ENCODE results near the gene RAB3IP.
"Not testable (repeated sequence)": the region's sequence is repeated elsewhere in the genome, so short reads cannot be mapped to it uniquely, and the experiment has no call there.

RAB3IP gene

GRCh38 chr12:69844416-69844815 lies 105.8 kb downstream of the RAB3IP start:
- Histone ChIP-seq H3K27me3 (replicated peaks; ENCODE audit: control insufficient read depth, insufficient read depth, low read length, poor library complexity, severe bottlenecking) (no peaks in the 10 kb centered on the region), H3K9me3 (ENCODE audit: control insufficient read depth, low read length) (no peaks in the 10 kb centered on the region), H3K4me1 (ENCODE audit: control insufficient read depth, insufficient read depth, low read length, poor library complexity, severe bottlenecking) (no peaks in the 10 kb centered on the region), H3K36me3 (ENCODE audit: control insufficient read depth, insufficient read depth, low read length) (no peaks in the 10 kb centered on the region), H3K27ac (ENCODE audit: insufficient read depth, low read length, poor library complexity, severe bottlenecking) (no peak overlapping the region), H3K4me3 (ENCODE audit: insufficient read depth, low read depth, low read length, poor library complexity, severe bottlenecking) (no peak overlapping the region)
- no peak for DNase-seq

GRCh38 chr12:69844836-69845235 lies 106.2 kb downstream of the RAB3IP start:
- no peaks in the 10 kb centered on the region for H3K9me3 ChIP-seq (ENCODE audit: control insufficient read depth, low read length)
- no peak for DNase-seq
- no peak overlapping the region for H3K4me3 ChIP-seq (ENCODE audit: insufficient read depth, low read depth, low read length, poor library complexity, severe bottlenecking)
- no peaks in the 10 kb centered on the region for H3K27me3 ChIP-seq (replicated peaks; ENCODE audit: control insufficient read depth, insufficient read depth, low read length, poor library complexity, severe bottlenecking)
- no peak overlapping the region for H3K27ac ChIP-seq (ENCODE audit: insufficient read depth, low read length, poor library complexity, severe bottlenecking)
- H3K36me3 ChIP-seq (ENCODE audit: control insufficient read depth, insufficient read depth, low read length) = no peaks in the 10 kb centered on the region
- no peaks in the 10 kb centered on the region for H3K4me1 ChIP-seq (ENCODE audit: control insufficient read depth, insufficient read depth, low read length, poor library complexity, severe bottlenecking)

GRCh38 chr12:69846976-69847375 lies 108.3 kb downstream of the RAB3IP start:
- no peak for DNase-seq
- no peak overlapping the region for H3K4me3 ChIP-seq (ENCODE audit: insufficient read depth, low read depth, low read length, poor library complexity, severe bottlenecking)
- H3K36me3 ChIP-seq (ENCODE audit: control insufficient read depth, insufficient read depth, low read length) = no peaks in the 10 kb centered on the region
- no peak overlapping the region for H3K27ac ChIP-seq (ENCODE audit: insufficient read depth, low read length, poor library complexity, severe bottlenecking)
- no peaks in the 10 kb centered on the region for H3K9me3 ChIP-seq (ENCODE audit: control insufficient read depth, low read length)
- H3K4me1 ChIP-seq (ENCODE audit: control insufficient read depth, insufficient read depth, low read length, poor library complexity, severe bottlenecking) = no peaks in the 10 kb centered on the region
- no peaks in the 10 kb centered on the region for H3K27me3 ChIP-seq (replicated peaks; ENCODE audit: control insufficient read depth, insufficient read depth, low read length, poor library complexity, severe bottlenecking)

GRCh38 chr12:69851976-69852375 lies 113.3 kb downstream of the RAB3IP start:
- Histone ChIP-seq H3K36me3 (ENCODE audit: control insufficient read depth, insufficient read depth, low read length) (no peaks in the 10 kb centered on the region), H3K27me3 (replicated peaks; ENCODE audit: control insufficient read depth, insufficient read depth, low read length, poor library complexity, severe bottlenecking) (no peaks in the 10 kb centered on the region), H3K9me3 (ENCODE audit: control insufficient read depth, low read length) (no peaks in the 10 kb centered on the region), H3K27ac (ENCODE audit: insufficient read depth, low read length, poor library complexity, severe bottlenecking) (no peak overlapping the region), H3K4me3 (ENCODE audit: insufficient read depth, low read depth, low read length, poor library complexity, severe bottlenecking) (no peak overlapping the region), H3K4me1 (ENCODE audit: control insufficient read depth, insufficient read depth, low read length, poor library complexity, severe bottlenecking) (no peaks in the 10 kb centered on the region)
- no peak for DNase-seq

- not testable (repeated sequence) for H3K27ac ChIP-seq (ENCODE audit: insufficient read depth, low read length, poor library complexity, severe bottlenecking); H3K4me3 ChIP-seq (ENCODE audit: insufficient read depth, low read depth, low read length, poor library complexity, severe bottlenecking); H3K27me3 ChIP-seq (replicated peaks; ENCODE audit: control insufficient read depth, insufficient read depth, low read length, poor library complexity, severe bottlenecking); H3K4me1 ChIP-seq (ENCODE audit: control insufficient read depth, insufficient read depth, low read length, poor library complexity, severe bottlenecking); DNase-seq; H3K9me3 ChIP-seq (ENCODE audit: control insufficient read depth, low read length); H3K36me3 ChIP-seq (ENCODE audit: control insufficient read depth, insufficient read depth, low read length)
Measured at GRCh38 chr12:69853176-69853961, 114.7 kb downstream of the RAB3IP start.

GRCh38 chr12:69866698-69867097 lies 128.0 kb downstream of the RAB3IP start:
- no peaks in the 10 kb centered on the region for H3K27me3 ChIP-seq (replicated peaks; ENCODE audit: control insufficient read depth, insufficient read depth, low read length, poor library complexity, severe bottlenecking)
- no peaks in the 10 kb centered on the region for H3K36me3 ChIP-seq (ENCODE audit: control insufficient read depth, insufficient read depth, low read length)
- no peak for DNase-seq
- no peak overlapping the region for H3K27ac ChIP-seq (ENCODE audit: insufficient read depth, low read length, poor library complexity, severe bottlenecking)
- no peaks in the 10 kb centered on the region for H3K9me3 ChIP-seq (ENCODE audit: control insufficient read depth, low read length)
- no peak overlapping the region for H3K4me3 ChIP-seq (ENCODE audit: insufficient read depth, low read depth, low read length, poor library complexity, severe bottlenecking)
- no peaks in the 10 kb centered on the region for H3K4me1 ChIP-seq (ENCODE audit: control insufficient read depth, insufficient read depth, low read length, poor library complexity, severe bottlenecking)

GRCh38 chr12:69868695-69869094 lies 130.0 kb downstream of the RAB3IP start:
- H3K36me3 ChIP-seq (ENCODE audit: control insufficient read depth, insufficient read depth, low read length) = no peaks in the 10 kb centered on the region
- H3K27me3 ChIP-seq (replicated peaks; ENCODE audit: control insufficient read depth, insufficient read depth, low read length, poor library complexity, severe bottlenecking) = no peaks in the 10 kb centered on the region
- H3K27ac ChIP-seq (ENCODE audit: insufficient read depth, low read length, poor library complexity, severe bottlenecking) = no peak overlapping the region
- no peaks in the 10 kb centered on the region for H3K9me3 ChIP-seq (ENCODE audit: control insufficient read depth, low read length)
- no peaks in the 10 kb centered on the region for H3K4me1 ChIP-seq (ENCODE audit: control insufficient read depth, insufficient read depth, low read length, poor library complexity, severe bottlenecking)
- no peak for DNase-seq
- H3K4me3 ChIP-seq (ENCODE audit: insufficient read depth, low read depth, low read length, poor library complexity, severe bottlenecking) = no peak overlapping the region

- Histone ChIP-seq H3K4me3 (ENCODE audit: insufficient read depth, low read depth, low read length, poor library complexity, severe bottlenecking) (no peak overlapping the region), H3K4me1 (ENCODE audit: control insufficient read depth, insufficient read depth, low read length, poor library complexity, severe bottlenecking) (no peaks in the 10 kb centered on the region), H3K36me3 (ENCODE audit: control insufficient read depth, insufficient read depth, low read length) (no peaks in the 10 kb centered on the region), H3K9me3 (ENCODE audit: control insufficient read depth, low read length) (no peaks in the 10 kb centered on the region), H3K27ac (ENCODE audit: insufficient read depth, low read length, poor library complexity, severe bottlenecking) (no peak overlapping the region), H3K27me3 (replicated peaks; ENCODE audit: control insufficient read depth, insufficient read depth, low read length, poor library complexity, severe bottlenecking) (no peaks in the 10 kb centered on the region)
- DNase-seq = no peak
Measured at GRCh38 chr12:69872804-69873203, 134.1 kb downstream of the RAB3IP start.
